Tongue (tissue), 2 donors: ENCODE measurements around the gene ATXN2. TPM values are rescaled to one million over a fixed set of nuclear protein-coding genes. Genes with fewer than 3 reads are reported as not detected.
"Not testable (repeated sequence)": the region's sequence is repeated elsewhere in the genome, so short reads cannot be mapped to it uniquely, and the experiment has no call there.

Experiments
- DNase-seq: peaks from one replicate; pipeline ENCODE4 v3.0.0-alpha.2; 2015
- total RNA-seq: library from RNA; depleted of rRNA; stranded (reverse); fragments of >200 nt; gene quantifications from one replicate; pipeline ENCODE4 v1.2.3, GENCODE V29; 2014

ATXN2 gene
- total RNA-seq, 1 donor from 2014 or later: 51.4 TPM

DNA sequence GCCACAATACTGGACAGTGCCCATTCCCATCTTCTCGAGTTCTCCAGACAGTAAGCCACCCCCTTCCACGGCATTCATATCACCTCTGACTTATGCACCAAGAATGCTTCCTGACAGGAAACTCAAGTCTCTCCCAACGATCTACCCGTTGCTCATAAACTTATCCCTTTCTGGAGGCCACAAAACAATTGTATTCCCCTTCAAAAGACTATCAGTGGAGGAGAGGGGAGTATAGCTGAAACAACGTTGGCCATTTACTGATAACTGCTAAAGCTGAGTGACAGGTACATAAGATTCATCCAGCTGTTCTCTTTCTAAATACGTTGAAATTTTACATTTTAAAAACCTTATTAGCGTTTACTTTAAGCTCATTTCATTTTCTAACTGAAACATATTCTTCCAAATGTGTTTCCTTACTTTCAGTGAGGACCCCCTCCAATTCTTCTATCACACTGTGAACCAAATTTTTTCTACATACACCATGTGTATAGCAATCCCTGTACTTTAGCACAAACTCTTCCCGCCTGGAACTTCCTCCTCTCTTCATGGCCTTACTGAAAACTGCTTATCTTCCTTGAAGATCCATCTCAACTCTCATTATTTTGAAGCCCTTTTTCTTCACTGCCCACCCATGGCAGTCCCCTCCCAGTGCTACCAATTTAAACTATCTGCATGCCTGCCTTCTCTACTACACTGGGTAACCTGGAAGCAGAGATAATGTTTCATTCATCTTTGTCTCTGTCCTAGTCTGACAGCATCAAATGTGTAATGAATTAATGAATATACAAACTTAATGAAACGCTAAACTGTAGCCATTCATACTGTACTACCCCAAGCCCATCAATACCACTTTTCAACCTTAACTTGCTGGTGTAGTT lies 28.8 kb downstream of the ATXN2 start:
- no peak for DNase-seq

DNA sequence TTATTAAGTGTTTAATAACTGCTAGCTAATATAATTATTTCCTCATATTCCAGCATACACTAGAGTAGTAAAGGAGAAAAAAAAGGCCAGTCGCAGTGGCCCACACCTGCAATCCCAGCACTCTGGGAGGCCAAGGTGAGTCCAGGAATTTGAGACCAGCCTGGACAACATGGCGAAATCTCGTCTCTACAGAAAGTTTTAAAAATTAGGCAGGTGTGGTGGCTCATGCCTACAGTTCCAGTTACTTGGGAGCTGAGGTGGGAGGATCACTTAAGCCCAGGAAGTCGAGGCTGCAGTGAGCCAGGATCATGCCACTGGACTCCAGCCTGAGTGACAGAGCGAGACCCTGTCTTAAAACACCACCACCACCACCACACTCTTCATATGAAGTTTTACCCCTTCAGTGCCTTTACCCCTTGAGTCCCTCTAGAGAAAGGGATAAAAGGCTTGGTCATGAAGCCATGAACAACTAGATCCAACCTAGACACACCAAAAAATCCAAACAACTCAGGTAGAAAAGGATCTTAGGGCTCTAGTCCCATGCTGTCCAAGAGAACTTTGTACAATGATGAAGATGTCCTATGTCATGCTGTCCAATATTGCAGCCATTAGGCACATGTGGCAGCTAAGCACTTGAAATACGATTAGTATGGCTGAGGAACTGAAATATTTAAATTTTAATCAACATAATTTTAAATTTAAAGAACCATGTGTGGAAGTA lies 29.6 kb downstream of the ATXN2 start:
- no peak for DNase-seq

DNA sequence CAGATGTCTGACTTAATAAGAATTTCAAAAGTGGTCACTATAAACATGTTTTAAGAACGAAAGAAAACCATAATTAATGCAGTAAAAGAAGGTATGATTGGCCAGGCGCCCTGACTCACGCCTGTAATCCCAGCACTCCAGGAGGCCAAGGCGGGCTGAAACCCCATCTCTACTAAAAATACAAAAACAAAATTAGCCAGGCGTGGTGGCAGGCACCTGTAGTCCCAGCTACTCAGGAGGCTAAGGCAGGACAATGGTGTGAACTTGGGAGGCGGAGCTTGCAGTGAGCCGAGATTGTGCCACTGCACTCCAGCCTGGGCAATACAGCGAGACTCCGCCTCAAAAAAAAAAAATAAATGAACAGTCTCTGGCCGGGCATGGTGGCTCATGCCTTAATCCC lies 38.3 kb downstream of the ATXN2 start:
- DNase-seq: not testable (repeated sequence)

DNA sequence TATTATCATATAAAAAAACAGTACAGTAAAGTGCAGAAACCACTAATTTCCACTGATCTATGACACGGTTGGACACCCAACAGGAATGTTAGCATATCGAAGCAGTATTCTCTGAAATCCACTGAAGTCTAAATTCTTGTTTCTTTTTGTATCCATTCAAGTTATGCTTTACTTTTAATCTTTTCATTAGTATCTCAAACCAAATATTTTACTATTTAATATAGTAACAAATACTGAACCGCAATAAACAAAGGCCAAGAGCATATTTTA lies 41.1 kb downstream of the ATXN2 start:
- no peak for DNase-seq

DNA sequence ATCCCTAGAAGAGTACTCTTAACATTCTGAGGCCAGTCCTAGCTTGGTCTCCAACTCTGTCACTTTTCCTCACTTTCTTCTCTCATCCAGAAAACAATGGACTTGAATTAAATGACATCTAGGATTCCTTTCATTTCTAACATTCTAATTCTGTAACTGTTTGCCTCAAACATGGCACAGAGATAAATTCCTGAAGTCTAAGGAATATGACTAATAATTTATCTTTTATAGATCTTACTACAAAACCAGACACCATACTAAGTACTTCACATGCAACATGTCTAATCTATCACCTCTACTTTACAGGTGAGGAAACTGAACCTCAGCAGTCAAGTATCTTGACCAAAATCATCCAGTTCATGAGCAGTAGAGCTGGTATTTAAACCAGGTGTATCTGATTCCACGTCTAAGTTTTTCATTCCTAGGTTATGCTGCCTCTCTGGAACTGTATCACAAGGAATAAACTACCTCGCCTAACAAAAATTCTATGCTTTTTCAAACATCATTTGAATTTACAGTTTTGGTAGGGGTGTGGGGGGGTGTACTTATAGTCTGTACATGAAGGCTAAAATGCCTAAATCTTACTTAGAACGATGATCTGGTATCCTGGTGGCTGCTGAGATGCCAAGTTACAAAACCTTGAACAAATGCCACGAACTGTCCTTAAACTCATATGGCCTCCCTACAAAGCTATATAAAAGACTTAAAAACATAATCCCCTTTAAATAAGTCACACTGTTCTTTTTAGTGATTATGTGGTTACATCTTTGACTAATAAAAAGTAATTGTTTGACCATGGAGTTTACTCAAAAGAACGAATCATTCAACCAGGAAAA lies 41.6 kb downstream of the ATXN2 start:
- DNase-seq: no peak

DNA sequence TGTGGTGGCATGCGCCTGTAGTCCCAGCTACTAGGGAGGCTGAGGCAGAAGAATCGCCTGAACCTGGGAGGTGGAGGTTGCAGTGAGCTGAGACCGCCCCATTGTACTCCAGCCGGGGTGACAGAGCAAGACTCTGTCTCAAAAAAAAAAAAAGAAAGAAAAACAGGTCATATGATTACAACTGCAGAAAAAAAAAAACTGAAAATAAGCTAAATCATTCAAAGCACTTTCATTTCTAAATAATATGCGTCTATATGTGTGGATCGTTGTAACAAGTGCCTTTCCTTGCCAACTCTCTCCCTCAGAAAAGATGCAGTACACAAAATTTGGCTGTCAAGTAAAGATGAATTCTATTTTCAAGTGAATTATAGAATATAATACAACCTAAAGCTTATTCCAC lies 42.4 kb downstream of the ATXN2 start:
- DNase-seq: no peak

DNA sequence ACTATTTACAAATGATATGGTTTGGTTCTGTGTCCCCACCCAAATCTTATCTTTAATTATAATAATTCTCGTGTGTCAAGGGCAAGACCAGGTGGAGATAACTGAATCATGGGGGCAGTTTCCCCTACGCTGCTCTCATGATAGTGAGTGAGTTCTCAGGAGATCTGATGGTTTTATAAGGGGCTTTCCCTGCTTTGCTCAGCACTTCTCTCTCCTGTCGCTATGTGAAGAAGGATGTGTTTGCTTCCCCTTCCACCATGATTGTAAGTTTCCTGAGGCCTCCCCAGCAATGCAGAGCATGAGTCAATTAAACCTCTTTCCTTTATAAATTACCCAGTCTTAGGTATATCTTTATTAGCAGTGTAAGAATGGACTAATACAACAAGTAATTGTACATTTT lies 43.8 kb downstream of the ATXN2 start:
- DNase-seq: not testable (repeated sequence)

DNA sequence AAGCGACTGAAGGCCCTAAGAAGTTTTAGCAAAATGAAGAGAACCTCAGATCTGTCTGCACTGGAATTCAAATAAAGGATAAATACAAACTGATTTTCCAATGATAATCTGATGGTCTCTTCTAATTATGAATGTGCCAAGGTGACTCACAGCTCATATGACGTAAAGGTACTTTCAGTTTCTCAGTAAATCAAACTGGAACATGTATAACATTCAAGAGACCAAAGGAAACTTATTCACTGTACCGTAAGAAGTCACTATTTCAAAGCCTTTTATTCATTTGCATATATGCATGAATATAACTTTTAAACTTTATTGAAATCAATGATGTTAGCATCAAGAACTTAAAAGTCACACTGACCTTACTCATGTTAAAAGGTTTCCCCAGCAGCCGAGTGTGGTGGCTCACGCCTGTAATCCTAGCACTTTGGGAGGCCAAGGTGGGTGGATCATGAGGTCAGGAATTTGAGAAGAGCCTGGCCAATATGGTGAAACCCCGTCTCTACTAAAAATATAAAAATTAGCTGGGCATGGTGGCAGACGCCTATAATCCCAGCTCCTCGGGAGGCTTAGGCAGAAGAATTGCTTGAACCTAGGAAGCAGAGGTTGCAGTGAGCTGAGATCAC lies 52.2 kb downstream of the ATXN2 start:
- DNase-seq: no peak

DNA sequence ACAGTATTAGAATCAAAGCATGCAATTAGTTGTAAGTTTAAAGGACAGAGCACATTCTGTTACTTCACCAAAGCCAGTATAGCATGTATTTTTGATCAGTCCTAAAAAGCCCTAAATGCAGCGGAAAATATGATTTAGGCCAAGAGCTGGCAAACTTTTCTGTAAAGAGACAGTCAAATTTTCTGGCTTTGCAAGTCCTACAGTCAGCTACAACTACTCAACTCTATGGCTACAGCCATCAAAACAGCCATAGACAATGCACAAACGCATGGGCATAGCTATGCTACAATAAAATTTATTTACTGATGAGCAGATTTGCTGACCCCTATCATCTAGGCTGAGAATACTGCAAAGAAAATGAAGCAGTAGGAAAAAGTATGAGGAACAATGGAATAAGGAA lies 52.9 kb downstream of the ATXN2 start:
- DNase-seq: no peak

DNA sequence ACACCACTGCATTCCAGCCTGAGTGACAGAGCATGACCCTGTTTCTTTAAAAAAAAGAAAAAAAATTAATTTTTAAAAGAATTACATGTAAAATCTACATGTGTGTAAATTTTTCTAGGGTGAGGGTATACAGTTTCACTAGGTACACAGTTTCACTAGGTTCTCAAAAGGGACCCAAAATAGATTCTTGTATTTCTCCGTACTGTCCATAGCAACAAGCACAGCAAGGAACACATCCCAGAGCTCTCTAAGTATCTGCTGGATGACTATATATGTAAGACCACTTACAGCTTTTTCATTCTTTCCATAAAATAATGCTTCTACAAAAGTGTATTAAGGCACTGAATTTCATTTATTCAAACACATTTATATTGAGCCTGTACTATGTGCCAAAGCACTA lies 55.1 kb downstream of the ATXN2 start:
- no peak for DNase-seq

DNA sequence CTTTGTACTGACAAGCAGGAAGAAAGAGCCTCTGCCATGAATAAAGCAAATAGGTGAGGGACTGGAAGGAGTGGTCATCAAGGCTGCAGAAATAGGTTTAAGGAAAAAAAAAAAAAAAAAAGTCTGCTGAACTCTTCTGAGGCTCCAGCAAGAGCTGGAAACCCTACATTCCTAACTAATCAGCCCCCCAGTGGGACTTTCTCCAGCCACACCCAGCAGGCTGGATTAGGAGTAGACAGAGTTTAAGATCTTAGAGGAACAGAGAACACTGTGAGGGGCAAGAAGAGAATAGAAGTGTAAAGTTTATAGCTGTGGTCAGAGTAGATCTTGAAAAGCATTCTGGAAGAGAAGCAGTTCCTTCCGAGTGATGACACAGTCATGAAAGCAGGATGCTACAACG lies 66.4 kb downstream of the ATXN2 start:
- DNase-seq: no peak

DNA sequence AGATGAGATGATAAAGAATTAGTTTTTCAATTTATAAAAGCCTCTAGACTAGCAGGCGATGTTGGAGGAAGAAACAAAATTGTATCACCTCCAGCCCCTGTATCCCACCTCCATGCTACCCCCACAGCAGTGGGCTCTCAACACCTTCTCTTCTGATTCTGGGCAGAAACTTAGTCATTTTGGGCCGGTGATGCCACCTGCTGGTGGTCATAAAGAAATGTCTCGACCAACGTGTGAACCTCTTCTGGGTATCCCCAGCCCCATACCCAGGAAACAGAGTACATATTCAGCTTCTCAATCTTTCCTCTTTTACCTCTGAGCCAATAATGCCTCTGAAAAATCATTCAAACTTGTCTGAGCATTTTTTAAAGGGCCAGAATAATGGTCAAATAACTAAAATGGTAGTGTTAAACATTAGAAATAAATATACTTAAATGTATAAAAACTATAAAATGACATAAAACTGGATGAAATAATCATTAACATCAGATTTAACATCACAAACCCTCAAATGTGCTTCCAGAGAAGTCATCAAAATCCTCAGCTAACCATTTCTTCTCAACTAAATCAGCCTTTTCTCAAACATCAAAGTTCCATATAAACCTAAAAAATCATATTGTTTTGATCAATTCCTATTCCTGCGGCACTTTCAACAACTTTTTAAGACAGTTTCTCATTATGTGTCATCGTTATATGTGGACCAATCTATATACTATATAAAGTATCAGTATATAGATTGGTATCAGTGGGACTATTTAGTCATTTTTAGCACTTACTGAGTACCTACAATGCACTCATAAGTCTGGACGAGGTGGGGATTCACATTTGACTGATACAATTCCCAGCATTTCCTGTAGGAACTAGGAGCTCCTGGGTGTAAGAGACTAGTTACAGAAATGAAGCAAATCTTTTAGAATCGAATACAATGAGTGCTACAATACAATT lies 69.4 kb downstream of the ATXN2 start:
- DNase-seq: peak; percentile 65

DNA sequence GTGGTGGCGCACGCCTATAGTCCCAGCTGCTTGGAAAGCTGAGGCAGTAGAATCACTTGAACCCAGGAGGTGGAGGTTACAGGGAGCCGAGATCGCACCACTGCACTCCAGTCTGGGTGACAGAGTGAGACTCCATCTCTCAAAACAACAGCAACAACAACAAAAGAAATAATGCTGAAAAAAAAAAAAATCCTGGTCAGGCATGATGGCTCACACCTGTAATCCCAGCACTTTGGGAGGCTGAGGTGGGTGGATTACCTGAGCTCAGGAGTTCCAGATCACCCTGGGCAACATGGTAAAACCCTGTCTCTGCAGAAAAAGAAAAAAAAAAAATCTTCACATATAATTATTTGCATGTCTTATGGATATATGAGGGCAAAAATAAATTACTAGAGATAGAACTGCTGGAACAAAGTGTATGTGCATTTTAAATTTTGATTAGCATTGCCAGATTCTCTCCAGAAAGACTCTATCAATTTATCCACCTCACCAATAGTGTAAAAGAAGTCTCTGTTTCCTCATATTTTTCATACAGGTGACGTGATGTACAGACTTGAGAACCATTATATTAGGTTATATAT lies 75.4 kb downstream of the ATXN2 start:
- DNase-seq: no peak

DNA sequence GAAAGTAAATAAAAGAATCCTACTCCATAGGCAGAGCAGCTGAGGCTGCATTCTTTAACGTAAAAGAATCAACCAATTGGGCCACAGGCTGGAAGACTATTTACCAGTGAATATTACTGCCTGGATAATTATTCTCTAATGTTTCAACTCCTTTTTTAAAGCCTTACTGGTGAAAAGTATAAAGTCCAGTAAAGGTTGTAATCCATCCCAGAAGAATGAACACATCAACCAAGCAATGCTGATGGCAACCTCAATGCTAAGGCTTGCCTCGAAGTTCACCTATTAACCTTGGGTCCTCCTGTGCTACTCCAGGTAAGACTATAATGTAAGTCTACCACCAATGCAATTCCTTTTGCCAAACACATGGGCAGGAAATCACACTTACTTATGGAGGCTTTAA lies 77.3 kb downstream of the ATXN2 start:
- no peak for DNase-seq

DNA sequence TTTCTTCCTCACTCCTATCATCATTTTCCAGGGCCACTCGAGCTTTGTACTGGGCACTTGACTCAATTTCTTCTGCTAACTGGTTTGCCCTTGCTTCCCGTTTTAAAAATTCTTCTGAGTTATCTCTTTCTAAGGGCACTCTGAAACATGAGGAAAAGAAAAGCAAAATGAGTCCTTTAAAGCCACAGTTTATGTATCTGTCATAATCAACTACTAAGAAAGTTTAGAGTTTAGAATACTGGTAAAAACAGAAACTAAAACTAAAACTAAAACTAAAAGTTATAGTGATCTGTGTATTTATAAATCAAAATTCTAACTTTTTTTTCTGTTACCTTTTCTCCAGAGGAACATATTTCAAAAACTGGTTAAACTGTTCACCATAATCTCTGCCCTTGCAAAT lies 79.2 kb downstream of the ATXN2 start:
- DNase-seq: no peak

DNA sequence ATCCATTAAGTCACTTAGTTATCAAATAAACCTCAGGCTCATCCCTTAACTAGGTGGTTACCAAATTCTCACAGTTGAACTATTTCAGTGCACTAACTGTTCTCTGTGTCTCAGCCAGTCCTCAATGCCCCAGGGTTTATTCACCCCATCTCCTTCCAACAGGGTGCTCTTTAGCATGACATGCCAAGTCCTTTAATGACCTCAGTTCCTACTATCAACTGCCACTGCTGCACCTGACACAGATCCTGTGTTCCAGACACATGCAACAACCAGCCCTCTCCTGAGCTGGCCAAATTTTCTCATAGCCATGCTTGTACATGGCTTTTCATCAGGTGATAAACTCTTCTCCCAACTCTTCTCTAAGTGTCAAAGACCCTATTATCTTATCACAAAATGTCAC lies 80.0 kb downstream of the ATXN2 start:
- DNase-seq: no peak

DNA sequence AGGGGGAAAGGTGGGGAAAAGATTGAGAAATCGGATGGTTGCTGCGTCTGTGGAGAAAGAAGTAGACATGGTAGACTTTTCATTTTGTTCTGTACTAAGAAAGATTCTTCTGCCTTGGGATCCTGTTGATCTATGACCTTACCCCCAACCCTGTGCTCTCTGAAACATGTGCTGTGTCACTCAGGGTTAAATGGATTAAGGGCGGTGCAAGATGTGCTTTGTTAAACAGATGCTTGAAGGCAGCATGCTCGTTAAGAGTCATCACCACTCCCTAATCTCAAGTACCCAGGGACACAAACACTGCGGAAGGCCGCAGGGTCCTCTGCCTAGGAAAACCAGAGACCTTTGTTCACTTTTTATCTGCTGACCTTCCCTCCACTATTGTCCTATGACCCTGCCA lies 91.4 kb downstream of the ATXN2 start:
- DNase-seq: not testable (repeated sequence)

DNA sequence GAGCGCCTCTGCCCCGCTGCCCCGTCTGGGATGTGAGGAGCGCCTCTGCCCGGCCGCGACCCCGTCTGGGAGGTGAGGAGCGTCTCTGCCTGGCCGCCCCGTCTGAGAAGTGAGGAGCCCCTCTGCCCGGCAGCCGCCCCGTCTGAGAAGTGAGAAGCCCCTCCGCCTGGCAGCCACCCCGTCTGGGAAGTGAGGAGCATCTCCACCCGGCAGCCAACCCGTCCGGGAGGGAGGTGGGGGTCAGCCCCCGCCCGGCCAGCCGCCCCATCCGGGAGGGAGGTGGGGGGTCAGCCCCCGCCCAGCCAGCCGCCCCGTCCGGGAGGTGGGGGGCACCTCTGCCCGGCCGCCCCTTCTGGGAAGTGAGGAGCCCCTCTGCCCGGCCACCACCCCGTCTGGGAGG lies 91.9 kb downstream of the ATXN2 start:
- not testable (repeated sequence) for DNase-seq

DNA sequence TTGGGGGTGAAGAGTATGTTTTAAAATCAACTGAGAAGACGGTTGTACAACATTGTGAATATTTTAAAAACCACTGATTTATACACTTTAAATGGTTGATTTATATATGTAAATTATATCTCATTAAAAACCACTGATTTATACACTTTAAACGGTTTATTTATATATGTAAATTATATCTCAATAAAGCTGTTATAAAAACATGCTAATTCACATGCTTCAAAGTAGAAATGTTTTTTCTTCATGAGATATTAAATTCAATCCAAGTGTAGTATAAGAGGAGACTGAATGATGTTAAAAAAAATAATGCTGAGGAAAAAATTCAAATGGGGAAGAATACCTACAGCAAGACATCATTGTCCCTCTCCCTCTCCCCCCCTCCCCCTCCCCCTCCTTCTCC lies 92.9 kb downstream of the ATXN2 start:
- no peak for DNase-seq

DNA sequence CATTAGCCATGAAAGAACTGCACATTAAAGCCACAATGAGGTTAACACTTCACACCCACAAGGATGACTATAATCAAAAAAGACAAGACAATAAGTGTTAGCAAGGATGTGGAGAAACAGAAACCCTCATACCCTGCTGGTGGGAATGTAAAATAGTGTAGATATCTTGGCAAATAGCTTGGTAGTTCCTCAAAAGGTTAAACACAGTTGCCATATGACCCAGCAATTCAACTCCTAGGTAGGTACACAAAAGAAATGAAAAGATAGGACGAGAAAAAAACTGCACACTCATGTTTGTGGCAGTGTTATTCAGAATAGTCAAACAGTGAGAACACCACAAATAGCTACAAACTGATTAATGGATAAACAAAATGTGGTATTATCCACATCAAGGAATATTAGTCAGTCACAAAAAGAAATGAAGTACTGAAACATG lies 93.5 kb downstream of the ATXN2 start:
- DNase-seq: no peak

DNA sequence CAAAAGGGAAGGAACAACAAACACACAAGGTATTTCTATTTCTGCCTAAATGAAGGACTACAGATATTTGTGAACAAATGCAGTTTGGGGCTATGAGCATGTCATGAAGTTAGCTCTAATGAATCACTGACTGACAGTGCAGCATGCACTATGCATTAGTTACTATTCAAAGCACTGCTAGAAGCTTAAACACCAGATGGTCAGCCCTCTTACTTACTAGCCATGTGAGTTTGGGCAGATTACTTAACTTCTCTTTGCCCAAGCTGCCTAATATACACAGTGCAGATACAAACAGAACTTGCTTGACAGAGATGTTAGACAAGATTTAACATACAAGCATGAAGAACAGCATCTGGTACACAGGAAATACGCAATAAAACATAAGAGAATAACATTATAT lies 96.0 kb downstream of the ATXN2 start:
- no peak for DNase-seq
